Inferior parietal cortex (tissue), 1 donor: Measurements from ENCODE around the gene CHRNA9.
"Not testable (repeated sequence)": the region's sequence is repeated elsewhere in the genome, so short reads cannot be mapped to it uniquely, and the experiment has no call there.

ENCODE experiments used
- DNase-seq: peaks from one replicate; pipeline ENCODE4 v3.0.0-alpha.2; 2016; ENCODE audit errors: extremely low spot score

The CHRNA9 gene

GRCh38 chr4:40334591-40335524, at the start of gene CHRNA9:
Gene CHRNA9 (plus strand): TSS chr4:40335333. CDS start chr4:40335468, 135 bp downstream.
- DNase-seq: no peak

GRCh38 chr4:40285692-40286091, 49.4 kb upstream of the CHRNA9 start:
- DNase-seq: no peak

DNA sequence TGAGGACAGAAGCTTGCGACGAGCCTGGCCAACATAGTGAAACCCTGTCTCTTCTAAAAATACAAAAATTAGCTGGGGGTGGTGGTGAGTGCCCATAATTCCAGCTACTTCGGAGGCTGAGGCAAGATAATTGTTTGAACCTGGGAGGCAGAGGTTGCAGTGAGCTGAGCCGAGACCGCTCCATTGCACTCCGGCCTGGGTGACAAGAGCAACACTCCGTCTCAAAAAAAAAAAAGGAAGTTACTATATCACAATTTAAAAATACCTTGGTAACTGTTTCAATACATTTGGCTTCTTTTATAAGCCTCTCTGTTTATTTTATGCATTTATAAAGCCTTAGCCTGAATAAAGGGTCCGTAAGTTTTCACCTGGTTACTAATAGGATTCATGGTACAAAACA, 46.6 kb upstream of the CHRNA9 start:
- no peak for DNase-seq

DNA sequence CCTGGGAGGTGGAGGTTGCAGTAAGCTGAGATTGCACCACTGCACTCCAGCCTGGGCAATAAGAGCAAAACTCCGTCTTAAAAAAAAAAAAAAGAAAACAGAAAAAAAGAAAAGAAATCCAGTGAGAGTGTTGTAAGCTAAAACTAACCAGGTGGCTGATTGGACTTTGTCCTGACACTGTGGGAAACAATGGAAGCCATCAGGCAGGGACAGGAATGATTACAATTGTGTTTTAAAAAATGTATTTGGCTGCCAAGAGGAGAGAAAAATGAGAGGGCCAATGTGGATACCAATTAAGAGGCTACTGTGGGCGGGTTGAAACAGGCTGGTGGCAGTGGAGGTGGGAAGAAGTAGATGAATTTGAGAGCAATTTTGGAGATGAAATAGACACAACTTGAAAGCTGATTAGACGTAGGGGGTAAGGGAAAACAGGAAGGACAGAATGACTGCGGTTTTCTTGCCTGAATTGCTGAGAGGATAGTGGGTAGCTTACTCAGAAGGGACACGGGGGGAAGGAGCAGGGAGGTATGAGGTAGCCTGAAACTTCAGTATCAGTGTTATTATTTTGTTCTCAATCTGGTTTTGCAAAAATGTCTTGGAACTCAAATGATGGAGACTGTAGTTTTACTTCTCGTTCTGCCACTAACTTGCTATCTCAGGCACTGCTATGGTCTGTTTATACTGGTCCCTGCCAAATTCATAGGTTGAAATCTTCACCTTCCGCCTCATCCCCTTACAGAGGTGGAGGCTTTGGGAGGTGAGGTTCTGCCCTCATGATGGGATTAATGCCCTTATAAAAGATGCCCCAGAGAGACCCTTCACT, 45.6 kb upstream of the CHRNA9 start:
- DNase-seq: no peak

DNA sequence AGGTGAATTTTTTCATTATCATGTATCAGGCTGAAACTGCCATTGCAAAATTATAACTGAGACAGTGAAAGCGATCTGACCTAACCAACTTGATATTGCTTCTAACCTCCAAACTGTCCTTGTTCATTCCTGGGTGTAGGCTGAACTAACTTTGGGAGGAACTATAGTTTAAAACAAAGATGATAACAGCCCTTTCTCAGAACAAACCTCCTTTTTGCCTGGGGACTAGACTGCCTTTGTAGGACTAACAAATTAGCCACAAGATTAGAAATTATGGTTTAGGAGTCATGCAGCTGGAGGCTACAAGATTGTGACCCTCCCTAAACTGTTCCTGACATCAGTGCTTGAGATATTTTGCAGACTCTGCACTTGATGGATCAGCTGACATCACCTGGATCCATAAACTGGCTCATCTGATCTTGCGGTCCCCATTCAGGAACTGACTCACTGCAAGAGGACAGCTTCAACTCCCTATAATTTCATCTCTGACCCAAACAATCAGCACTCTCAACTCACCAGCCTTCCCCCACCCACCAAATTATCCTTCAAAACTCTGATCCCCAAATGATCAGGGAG, 44.4 kb upstream of the CHRNA9 start:
- not testable (repeated sequence) for DNase-seq

DNA sequence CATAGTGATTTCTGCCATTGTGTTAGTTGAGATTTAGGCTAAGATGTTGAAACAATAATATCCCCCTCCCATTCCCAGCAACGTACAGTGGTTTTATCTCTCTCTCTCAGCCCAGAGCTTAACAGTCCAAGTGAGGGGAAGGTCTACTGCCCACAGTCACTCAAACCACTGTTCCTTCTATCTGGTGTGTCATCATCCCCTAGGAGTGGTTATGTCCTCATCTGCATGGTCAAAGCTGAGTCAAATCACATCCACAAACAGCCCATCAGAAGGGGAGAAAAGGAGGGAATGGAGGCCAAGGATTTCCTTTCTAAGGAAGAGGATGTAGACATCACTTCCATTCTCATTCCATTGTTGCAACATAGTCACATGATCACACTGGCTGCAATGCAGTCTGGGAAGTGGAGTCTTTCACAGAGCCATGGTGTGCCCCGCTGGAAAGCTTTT, 42.8 kb upstream of the CHRNA9 start:
- no peak for DNase-seq

DNA sequence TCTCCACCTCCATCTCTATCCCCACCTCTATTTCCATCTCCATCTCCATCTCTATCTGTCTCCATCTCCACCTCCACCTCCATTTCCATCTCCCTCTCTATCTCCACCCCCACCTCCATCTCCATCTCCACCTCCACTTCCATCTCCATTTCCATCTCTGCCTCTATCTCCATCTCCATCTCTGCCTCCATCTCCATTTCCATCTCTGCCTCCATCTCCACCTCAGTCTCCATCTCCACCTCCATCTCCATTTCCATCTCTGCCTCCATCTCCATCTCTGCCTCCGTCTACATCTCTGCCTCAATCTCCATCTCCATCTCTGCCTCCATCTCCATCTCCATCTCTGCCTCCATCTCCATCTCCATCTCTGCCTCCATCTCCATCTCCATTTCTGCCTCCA, 40.8 kb upstream of the CHRNA9 start:
- DNase-seq: no peak

DNA sequence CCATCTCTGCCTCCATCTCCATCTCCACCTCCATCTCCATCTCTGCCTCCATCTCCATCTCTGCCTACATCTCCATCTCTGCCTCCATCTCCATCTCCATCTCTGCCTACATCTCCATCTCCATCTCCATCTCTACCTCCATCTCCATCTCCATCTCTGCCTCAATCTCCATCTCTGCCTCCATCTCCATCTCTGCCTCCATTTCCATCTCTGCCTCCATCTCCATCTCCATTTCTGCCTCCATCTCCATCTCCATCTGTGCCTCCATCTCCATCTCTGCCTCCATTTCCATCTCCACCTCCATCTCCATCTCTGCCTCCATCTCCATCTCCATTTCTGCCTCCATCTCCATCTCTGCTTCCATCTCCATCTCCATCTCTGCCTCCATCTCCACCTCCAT, 40.1 kb upstream of the CHRNA9 start:
- not testable (repeated sequence) for DNase-seq

DNA sequence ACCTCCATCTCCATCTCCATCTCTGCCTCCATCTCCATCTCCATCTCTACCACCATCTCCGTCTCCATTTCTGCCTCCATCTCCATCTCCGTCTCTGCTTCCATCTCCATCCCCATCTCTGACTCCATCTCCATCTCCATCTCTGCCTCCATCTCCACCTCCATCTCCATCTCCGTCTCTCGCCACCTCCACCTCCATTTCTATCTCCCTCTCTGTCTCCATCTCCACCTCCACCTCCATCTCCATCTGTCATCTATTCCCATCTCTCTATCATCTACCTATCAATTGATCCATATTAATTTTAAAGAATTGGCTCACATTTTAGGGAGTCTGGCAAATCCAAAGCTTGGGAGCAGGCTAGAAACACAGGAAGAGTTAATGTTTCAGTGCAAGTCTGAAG, 39.6 kb upstream of the CHRNA9 start:
- DNase-seq: no peak

DNA sequence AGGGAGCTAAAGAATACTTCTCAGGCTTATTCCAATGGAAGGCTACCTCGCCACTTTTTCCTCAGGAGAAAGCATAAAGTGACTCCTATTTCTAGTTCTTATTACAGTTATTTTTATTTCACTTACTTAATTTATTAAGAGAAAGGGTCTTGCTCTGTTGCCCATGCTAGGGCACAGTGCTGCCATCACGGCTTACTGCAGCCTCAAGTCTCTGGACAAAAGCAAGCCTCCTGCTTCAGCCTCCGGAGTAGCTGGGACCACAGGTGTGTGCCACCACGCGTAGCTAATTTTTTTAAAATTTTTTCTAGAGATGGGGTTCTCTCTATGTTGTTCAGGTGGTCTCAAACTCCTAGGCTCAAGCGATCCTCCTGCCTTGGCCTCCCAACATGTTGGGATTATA, 36.0 kb upstream of the CHRNA9 start:
- DNase-seq: no peak

DNA sequence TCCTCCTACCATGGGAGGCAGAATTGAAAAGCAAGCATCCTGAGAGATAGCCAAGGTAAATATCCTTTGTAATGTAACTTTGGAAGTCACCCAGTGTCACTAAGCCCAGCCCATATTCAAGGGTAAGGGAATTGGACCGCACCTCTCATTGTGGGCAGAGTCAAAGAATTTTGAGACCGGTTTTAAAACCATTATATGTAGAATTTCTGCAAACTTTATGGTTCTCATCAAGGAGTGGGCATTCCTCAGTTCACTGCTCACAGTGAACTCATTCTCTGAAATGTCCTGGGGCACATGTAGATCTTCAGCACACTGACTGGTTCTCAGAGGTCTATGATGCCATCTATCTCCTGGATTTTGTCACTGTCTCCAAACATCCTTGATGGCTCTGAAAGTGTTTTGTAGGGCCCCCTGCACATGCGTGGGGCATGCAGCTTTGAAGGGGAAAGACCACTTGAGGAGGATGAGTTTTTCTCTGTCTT, 35.3 kb upstream of the CHRNA9 start:
- DNase-seq: no peak

DNA sequence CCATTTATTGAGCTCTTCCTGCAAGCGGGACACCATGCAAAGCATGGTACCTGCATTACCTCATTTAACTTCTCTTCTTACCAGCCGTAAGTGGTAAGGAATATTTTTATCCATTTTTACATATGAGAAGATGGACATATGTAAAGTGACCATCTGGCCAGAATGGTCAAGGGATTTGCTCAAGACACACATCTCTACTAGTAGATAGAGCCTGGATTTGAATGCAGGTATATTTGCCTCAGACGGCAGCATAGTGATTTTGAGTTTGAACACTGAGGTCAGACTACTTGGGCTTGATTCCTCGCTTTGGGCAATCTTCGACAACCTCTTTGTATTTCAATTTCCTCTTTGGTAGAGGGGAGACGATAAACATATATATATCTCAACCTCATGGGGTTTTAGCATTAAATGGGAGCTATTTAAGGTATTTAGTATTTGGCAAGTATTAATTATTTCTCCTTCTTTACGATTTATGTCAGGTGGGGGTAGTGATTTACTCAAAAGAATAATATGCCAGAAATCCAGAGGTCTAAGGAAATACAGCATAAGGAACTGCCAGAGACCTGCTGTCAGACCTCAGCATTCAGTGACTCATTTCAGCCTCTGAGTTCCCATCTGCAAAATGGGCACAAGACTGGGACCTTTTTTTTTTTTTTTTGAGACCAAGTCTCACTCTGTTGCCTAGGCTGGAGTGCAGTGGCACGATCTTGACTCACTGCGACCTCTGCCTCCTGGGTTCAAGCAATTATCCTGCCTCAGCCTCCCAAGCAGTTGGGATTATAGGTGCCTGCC, 34.6 kb upstream of the CHRNA9 start:
- DNase-seq: no peak

- no peak for DNase-seq
These were observed 33.5 kb upstream of the CHRNA9 start for GRCh38 chr4:40301603-40302002.

DNA sequence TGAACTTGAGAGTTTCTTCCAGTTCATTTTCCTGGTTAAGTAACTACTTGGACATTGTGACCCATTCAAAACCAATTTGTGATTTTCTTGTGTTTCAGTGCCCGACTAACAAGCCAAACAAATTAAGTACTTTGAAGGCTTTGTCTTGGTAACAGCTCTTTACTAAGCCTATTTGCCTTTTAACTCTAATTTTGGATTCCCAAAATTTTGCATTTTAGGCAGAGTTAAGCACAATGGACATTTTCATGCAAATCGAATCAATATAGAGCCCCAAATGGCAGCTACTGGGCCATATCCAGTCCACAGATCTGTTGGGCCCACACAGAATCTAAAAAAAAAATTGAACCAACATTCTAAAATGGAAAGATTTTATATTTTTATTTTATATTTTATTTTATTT, 31.4 kb upstream of the CHRNA9 start:
- no peak for DNase-seq

DNA sequence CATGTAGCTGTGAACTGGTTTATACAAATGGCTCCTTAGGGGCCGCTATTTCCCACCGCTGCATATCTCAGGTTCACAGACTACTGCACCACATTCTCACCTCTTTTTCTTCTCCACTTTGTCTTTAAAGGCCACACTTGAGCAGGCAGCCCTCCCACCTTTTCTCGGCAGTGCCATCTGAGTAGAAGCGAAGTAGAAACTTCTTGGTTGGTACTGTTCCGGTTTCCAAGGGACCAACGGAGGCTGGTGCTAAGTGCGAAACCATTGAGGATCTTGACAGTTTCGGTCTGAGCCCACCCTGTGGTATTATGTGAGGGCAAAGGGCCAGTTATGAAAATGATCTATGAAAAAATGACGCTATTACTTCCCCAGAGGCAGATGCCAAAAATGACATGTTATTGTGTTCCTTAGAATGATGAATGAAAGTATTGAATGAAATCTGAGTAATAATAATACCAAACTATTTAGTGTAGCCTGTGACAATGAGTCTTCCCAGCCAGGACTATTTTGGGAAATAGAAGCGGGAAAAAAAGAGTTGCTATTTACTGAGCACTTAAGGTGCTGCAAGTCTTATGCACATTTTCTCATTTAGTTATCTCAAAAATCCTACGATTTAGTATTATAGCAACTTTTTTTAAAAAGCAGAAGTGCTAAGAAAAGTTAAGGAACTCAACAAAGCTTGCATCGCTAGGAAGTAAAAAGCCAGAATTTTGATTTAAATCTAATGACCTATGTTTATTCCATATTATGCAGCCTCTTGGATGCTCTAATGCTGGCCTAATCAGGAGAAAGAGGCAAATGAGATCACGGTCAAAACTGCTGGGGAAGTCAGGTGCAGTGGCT, 29.6 kb upstream of the CHRNA9 start:
- DNase-seq: no peak

- DNase-seq: no peak
These were observed 28.9 kb upstream of the CHRNA9 start for GRCh38 chr4:40306226-40306625.

DNA sequence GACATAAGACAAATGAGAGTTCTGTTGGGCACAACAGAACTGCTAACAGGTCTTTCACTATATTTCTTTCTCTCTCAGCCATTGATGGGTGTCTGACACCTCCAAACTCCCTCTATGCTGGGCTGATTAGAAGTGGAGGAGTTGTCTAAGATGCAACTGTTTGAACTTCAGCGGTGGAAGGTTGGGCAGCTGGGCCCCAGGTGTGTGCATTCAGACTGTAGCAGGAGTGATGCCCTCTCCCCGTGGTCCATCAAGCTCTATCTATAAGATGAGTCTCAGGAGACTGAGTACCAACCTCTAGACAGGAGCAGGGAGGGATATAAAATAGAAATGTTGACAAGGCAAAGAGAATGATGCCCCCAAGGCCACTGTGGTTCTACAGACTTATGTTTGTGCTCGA, 28.2 kb upstream of the CHRNA9 start:
- DNase-seq: no peak

DNA sequence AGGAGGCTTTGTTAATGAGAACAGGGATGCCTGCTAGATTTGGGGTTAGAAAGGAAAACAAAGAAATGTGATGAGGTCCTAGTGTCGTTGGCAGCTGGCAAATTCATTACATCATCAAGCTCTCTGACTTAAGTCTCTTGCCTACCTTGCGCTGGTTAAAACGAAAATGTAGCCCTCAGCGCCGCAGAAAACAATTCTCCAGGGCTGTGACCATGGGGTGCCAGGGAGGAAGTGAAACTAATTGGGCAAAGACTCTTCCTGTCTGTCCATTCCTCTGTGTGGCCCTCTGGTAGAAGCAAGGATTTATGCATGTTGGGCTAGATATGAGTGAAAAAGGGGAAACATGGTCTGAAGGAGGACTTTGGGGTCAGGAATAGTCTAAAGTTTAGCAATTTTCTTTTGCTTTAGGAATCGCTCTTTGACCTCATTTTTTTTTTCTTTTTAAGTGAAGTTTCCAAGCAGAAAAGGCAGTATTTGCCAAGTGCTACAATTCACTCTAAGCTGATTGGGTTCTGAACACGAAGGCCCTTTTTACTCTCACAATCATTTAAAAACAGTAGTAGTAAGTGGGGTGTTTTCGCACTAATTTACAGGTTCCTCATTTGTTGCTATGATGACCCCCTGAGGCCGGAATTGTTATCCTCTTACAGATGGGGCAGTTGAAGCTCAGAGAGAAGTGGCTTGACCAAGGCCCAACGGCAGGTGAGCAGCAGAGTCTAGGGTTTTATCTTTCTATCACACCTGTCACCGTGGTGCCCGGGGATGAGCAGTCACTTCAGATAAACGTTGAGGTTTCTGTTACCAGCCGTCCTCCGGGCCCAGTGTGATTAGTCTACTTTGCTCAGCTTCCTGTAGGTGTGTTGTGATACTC, 27.3 kb upstream of the CHRNA9 start:
- DNase-seq: no peak

- no peak for DNase-seq
These were observed 26.5 kb upstream of the CHRNA9 start for GRCh38 chr4:40308528-40309122.
